Fibroblast of villous mesenchyme (primary cell): ENCODE measurements around the gene ADAMTS2. TPM values are rescaled to one million over a fixed set of nuclear protein-coding genes. Genes with fewer than 3 reads are reported as not detected.

Experiments used
- DNase-seq: peaks from one replicate; pipeline ENCODE4 v3.0.0-alpha.2; 2010; ENCODE audit warnings: low read depth
- H3K4me3 ChIP-seq: 2 replicates; pipeline ENCODE4 v1.5.1; 2011; ENCODE audit warnings: low read depth, mild to moderate bottlenecking, low read length
- total RNA-seq: library from RNA; depleted of rRNA; stranded (reverse); fragments of >200 nt; gene quantifications from 2 replicates; pipeline ENCODE4 v1.2.3, GENCODE V29; 2012
- TF ChIP-seq, protein P1 (sequence below): IDR thresholded peaks from 2 replicates; pipeline ENCODE4 v1.5.1; 2012; ENCODE audit warnings: low read depth, mild to moderate bottlenecking, low read length; ENCODE audit not compliant: insufficient read depth

The ADAMTS2 gene
- total RNA-seq, 1 donor = 30.2 TPM

DNA sequence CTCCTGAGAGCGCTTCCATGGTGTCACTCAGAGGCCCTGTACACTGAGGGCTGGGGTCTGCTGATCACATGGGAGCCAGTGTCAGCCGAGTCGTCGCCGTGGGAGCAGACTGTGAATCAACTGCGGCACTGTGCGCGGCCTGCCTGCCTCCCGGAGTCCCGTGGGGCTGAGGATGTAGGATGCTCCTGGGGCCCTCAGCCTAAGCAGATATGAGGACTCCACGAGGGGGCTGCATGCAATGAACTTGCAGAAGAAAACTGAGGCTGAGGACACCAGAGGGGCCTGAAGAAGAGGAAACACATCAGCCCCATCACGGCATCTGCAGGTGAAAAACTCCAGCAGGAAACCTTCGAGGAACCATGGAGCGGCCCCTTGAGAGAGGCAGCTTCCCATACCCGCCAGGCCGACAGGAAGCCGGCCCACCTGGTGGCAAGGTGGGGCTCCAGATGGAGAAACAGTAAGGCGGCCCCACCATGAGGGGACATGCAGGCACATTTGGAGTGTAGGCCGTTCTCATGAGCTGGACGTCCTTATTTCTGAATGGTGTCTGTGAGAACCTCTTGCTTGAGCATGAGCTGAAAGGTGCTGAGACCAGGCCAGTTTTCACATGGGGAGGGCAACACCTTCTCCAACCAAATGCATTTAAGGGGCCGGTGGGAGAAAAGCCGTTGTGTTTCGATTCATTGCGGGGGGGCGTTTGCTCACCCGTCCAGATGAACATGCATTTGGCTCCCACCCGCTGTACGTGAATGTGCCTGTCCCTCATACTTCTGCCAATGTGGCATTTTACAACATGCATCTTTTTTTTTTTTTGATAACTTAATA, 35.2 kb upstream of the ADAMTS2 start:
- H3K4me3 ChIP-seq = no peak overlapping the region
- TF ChIP-seq, protein P1, sequence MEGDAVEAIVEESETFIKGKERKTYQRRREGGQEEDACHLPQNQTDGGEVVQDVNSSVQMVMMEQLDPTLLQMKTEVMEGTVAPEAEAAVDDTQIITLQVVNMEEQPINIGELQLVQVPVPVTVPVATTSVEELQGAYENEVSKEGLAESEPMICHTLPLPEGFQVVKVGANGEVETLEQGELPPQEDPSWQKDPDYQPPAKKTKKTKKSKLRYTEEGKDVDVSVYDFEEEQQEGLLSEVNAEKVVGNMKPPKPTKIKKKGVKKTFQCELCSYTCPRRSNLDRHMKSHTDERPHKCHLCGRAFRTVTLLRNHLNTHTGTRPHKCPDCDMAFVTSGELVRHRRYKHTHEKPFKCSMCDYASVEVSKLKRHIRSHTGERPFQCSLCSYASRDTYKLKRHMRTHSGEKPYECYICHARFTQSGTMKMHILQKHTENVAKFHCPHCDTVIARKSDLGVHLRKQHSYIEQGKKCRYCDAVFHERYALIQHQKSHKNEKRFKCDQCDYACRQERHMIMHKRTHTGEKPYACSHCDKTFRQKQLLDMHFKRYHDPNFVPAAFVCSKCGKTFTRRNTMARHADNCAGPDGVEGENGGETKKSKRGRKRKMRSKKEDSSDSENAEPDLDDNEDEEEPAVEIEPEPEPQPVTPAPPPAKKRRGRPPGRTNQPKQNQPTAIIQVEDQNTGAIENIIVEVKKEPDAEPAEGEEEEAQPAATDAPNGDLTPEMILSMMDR = no peak
- no peak for DNase-seq

DNA sequence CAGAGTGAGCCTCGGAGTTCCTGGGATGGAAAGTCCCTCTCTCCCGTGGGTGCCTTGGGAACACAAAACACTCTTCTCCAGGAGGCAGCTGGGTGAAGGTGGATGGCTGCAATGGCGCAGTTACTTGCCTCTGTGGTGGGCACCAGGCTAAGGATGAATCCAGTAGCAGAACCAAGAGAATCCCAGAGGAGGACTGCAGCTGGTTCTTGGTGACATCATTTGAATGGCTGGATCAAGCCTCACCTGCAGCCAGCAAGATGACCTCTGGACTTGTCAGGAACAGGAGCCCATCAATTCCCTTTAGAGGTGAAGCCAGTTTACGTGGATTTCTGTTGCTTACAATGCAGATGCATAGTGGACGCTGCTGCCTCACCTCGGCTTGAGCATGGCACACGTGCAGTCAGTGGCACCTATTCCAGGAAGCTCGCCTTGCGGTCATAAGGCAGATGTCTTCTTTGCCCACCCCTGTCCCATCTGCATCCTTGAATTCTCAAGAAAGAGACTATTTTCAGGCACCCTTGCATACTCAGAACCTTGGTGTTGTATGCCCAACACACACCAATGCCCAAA, 34.1 kb upstream of the ADAMTS2 start:
- no peak for DNase-seq
- TF ChIP-seq, protein P1 = no peak
- H3K4me3 ChIP-seq = no peak overlapping the region

DNA sequence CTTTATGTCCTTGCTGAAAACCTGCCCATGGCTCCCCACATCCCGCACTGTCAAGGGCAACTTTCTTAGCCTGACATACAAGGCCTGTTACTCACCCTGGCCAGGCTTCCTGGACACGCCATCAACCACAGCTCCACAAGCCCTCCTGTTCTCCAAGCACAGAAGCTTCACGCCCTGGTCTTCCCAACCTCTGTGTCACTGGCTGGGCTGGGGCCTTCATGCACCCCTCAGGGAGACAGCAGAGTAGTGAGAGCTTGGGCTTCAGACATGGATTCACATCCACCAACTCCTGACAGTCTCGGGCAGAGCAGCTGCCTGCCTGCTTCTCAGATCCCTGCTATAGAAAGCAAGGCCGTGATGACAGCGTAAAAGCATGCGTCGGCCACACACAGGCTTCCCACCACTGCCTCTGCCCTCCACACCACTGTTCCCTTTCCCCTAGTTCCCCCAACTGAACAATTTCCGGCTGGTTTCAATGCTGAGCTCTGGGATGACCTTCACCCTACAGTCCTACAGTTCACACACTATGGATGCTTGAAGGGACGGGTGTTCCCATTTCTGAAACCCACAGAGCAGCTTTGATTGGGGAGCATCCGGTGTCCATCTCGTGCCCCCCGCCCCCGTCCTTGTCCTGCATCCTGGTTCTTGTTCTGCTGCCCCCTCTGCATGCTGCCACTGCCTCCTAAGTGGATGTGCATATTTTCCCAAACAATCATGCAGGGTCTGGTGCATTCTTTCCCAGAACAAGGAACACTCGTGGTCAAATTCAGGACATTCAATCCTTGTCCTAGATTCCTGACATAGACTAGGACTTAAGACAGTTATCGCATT, 33.4 kb upstream of the ADAMTS2 start:
- DNase-seq = peak; percentile 77
- H3K4me3 ChIP-seq = no peak overlapping the region
- TF ChIP-seq, protein P1 = no peak

DNA sequence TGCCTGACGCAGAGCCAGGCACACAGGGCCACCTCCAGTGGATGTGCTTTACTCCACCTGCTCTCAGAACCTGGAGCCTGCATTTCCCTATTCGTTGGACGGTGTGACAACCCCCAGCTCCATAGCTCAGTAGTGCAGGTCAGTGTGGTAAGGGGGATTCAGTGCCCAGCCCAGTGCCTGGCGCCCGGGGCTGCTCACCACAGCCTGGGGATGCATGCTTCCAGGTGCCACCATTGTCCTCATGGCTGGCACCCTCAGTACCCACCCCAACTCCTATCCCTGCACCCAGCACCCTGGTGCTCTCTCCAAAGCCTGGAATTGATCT, 32.8 kb upstream of the ADAMTS2 start:
- no peak for DNase-seq
- TF ChIP-seq, protein P1 = no peak
- no peak overlapping the region for H3K4me3 ChIP-seq

DNA sequence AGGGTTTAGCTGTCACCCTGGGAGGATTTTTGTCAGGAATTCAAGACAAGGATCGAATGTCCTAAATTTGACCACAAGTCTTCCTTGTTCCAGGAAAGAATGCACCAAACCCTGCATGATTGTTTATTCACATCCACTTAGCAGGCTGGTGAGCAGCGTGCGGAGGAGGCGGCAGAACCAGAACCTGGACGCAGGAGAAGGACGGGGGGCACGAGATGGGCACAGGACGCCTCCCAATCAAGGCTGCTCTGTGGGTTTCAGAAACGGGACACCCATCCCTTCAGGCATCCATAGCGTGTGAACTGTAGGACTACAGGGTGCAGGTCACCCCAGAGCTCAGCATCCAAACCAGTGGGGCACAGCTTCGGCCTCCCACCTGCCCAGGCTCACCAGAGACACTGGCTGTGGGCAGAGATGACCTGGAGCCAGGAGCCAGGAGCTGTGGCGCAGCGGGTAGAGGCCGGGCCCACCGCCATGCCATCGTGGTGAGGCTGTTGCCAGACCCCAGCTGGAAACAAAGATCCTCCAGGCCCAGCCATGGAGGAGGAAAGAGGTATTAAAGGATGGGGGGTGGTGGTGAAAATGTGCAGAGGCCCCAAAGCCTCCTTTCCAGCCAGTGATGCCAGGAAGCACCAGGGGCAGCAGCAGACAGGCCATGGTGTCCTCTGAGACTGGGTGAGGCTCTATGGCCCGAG, 32.3 kb upstream of the ADAMTS2 start:
- TF ChIP-seq, protein P1 = no peak
- DNase-seq = no peak
- no peak overlapping the region for H3K4me3 ChIP-seq

DNA sequence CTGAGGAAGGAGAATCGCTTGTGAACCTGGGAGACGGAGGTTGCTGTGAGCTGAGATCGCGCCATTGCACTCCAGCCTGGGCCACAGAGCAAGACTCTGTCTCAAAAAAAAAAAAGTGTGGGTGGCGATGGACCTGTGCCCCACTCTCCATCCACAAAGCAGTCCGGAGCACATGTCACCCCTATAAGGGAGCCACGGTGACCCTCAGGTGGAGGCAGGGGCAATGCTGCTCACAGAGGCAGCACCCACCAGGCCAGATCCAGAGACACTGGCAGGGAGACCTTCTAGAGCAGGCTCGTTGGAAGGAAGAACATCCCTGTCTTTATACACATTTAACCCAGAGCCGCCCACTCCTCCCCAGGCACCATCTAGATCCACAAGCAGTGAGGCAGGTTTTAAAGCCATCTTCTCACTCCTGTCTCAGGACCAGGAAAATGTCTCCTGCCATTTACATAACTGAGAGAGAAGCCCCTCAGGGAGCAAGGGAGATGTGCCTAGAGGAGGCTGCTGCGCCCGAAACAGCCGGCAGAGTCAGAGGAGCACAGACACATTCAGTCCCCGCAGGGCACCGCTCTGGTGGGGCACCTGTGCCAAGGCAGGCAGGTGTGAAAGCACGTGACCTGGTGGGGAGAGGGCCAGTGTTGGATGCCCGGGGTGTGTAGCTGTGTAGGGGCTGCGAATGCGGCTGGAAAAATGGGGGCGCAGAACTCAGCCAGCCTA, 31.6 kb upstream of the ADAMTS2 start:
- DNase-seq = no peak
- no peak overlapping the region for H3K4me3 ChIP-seq
- TF ChIP-seq, protein P1 = no peak
